IMR-90 (cell line): ENCODE measurements around the gene EFHC2. TPM values are rescaled to one million over a fixed set of nuclear protein-coding genes. Genes with fewer than 3 reads are reported as not detected.

Source experiments
- ATAC-seq: fragments of 200-7000 bp; cut with Tn5 transposase; 2 replicates; pipeline ENCODE4 v1.9.1; 2020; ENCODE audit warnings: low read depth, mild to moderate bottlenecking, moderate library complexity
- BruUV-seq: library from RNA; stranded (reverse); fragments of 400-500 nt; replicated peaks from 2 replicates; lab custom pipeline; 2021; lab: Mats Ljungman, UMichigan
- CTCF ChIA-PET: fragments of 300-600 bp; formaldehyde crosslinking; extraction: SDS; loops from one replicate; lab custom pipeline; 2021; ENCODE audit warnings: antibody characterized with exemption; lab: Yijun Ruan, JAX
- POLR2A ChIA-PET: fragments of 300-600 bp; sonication (Branson Sonifier 250); formaldehyde crosslinking; loops from one replicate; lab custom pipeline; 2022; ENCODE audit warnings: antibody characterized with exemption; ENCODE audit not compliant: unreplicated experiment; lab: Charles Lee
- DNase-seq: peaks from one replicate; pipeline ENCODE4 v3.0.0; 2013
- H2AFZ ChIP-seq: replicated peaks from 2 replicates; pipeline ENCODE3; 2013; ENCODE audit warnings: low read length, mild to moderate bottlenecking; ENCODE audit not compliant: poor library complexity
- H2AK5ac ChIP-seq: 2 replicates; pipeline ENCODE4 v1.6.1; 2013; ENCODE audit warnings: low read depth, low read length, inconsistent platforms
- H2AK9ac ChIP-seq: replicated peaks from 2 replicates; pipeline ENCODE3; 2013; ENCODE audit warnings: mild to moderate bottlenecking, low read depth, low read length, moderate library complexity; ENCODE audit not compliant: poor library complexity
- H2BK120ac ChIP-seq: 2 replicates; pipeline ENCODE4 v1.6.1; 2013; ENCODE audit warnings: low read depth, low read length, inconsistent platforms
- H2BK15ac ChIP-seq: 3 replicates; pipeline ENCODE4 v1.6.1; 2013; ENCODE audit warnings: low read depth, low read length, inconsistent platforms
- H2BK20ac ChIP-seq: 2 replicates; pipeline ENCODE4 v1.6.1; 2013; ENCODE audit warnings: low read depth, mild to moderate bottlenecking, inconsistent platforms, low read length, moderate library complexity
- H2BK5ac ChIP-seq: 2 replicates; pipeline ENCODE4 v1.6.1; 2013; ENCODE audit warnings: mild to moderate bottlenecking, low read depth, low read length, inconsistent platforms; ENCODE audit not compliant: poor library complexity, severe bottlenecking
- H3K14ac ChIP-seq: replicated peaks from 2 replicates; pipeline ENCODE4 v1.6.1; 2013; ENCODE audit warnings: low read depth, low read length, inconsistent platforms
- H3K18ac ChIP-seq: 2 replicates; pipeline ENCODE4 v1.6.1; 2013; ENCODE audit warnings: low read depth, low read length, control low read depth
- H3K23ac ChIP-seq: 2 replicates; pipeline ENCODE4 v1.6.1; 2013; ENCODE audit warnings: low read depth, low read length, inconsistent platforms
- H3K27ac ChIP-seq: 2 replicates; pipeline ENCODE4 v1.5.1; 2013; ENCODE audit warnings: mild to moderate bottlenecking, control low read depth, low read length; ENCODE audit not compliant: insufficient read depth
- H3K27me3 ChIP-seq: 2 replicates; pipeline ENCODE4 v1.6.1; 2013; ENCODE audit warnings: low read length; ENCODE audit not compliant: control insufficient read depth, insufficient read depth
- H3K36me3 ChIP-seq: 2 replicates; pipeline ENCODE4 v1.6.1; 2013; ENCODE audit warnings: low read length, mixed read lengths; ENCODE audit not compliant: control insufficient read depth, insufficient read depth
- H3K4ac ChIP-seq: 2 replicates; pipeline ENCODE4 v1.6.1; 2013; ENCODE audit warnings: low read depth, low read length, inconsistent platforms
- H3K4me1 ChIP-seq: 2 replicates; pipeline ENCODE4 v1.6.1; 2013; ENCODE audit warnings: low read length, mixed read lengths; ENCODE audit not compliant: control insufficient read depth, insufficient read depth
- H3K4me2 ChIP-seq: 2 replicates; pipeline ENCODE4 v1.6.1; 2013; ENCODE audit warnings: low read depth, mild to moderate bottlenecking, control low read depth, low read length, moderate library complexity
- H3K4me3 ChIP-seq: 2 replicates; pipeline ENCODE4 v1.5.1; 2013; ENCODE audit warnings: low read depth, mild to moderate bottlenecking, control low read depth, low read length, moderate library complexity; ENCODE audit not compliant: insufficient read depth
- H3K56ac ChIP-seq: 2 replicates; pipeline ENCODE4 v1.6.1; 2013; ENCODE audit warnings: low read length, inconsistent platforms; ENCODE audit not compliant: insufficient read depth; ENCODE audit errors: extremely low read depth
- H3K79me1 ChIP-seq, 2 experiments: 2 replicates each; pipeline ENCODE4 v1.6.1; 2013; ENCODE audit warnings: low read length in 2 of 2, inconsistent platforms in 1 of 2, low read depth in 1 of 2
- H3K9ac ChIP-seq: 2 replicates; pipeline ENCODE4 v1.6.1; 2013; ENCODE audit warnings: low read depth, low read length, control low read depth
- H3K9me1 ChIP-seq: 2 replicates; pipeline ENCODE4 v1.6.1; 2013; ENCODE audit warnings: low read length, inconsistent platforms; ENCODE audit not compliant: insufficient read depth
- H3K9me3 ChIP-seq: 2 replicates; pipeline ENCODE4 v1.6.1; 2013; ENCODE audit warnings: low read length; ENCODE audit not compliant: control insufficient read depth, insufficient read depth
- H4K20me1 ChIP-seq: 2 replicates; pipeline ENCODE4 v1.6.1; 2013; ENCODE audit warnings: low read length, inconsistent platforms; ENCODE audit not compliant: insufficient read depth
- H4K5ac ChIP-seq: 2 replicates; pipeline ENCODE4 v1.6.1; 2013; ENCODE audit warnings: mild to moderate bottlenecking, low read depth, low read length, control low read depth
- H4K8ac ChIP-seq, 2 experiments: 2 replicates each; pipeline ENCODE4 v1.6.1; 2013; ENCODE audit warnings: low read depth in 2 of 2, low read length in 2 of 2, control low read depth in 1 of 2, inconsistent platforms in 1 of 2
- H4K91ac ChIP-seq: 2 replicates; pipeline ENCODE4 v1.6.1; 2013; ENCODE audit warnings: low read depth, low read length, inconsistent platforms; ENCODE audit not compliant: insufficient read depth
- RAD21 ChIP-seq: IDR thresholded peaks from 2 replicates; pipeline ENCODE4 v1.6.1; 2012; ENCODE audit warnings: low read length, improper control_type of control experiment
- RFX5 ChIP-seq: IDR thresholded peaks from 2 replicates; pipeline ENCODE4 v1.8.0; 2012; ENCODE audit warnings: low read depth, mild to moderate bottlenecking, low read length, moderate library complexity
- WGBS, 2 experiments: methylation state at CpG; one replicate each; pipeline versions ENCODE4 v1.1.5 to v1.1.7; 2013; ENCODE audit warnings: missing lambda C conversion rate in 2 of 2; ENCODE audit not compliant: insufficient read length in 1 of 2; ENCODE audit errors: extremely low coverage in 2 of 2; 5-methylcytosine and 5-hydroxymethylcytosine counted together
- dilution Hi-C: fragments of 300-500 bp; cut with HindIII; formaldehyde crosslinking; loops from one replicate; pipeline ENCODE4 v1.14.3; 2018; ENCODE audit warnings: low sequenced_read_pairs; ENCODE audit not compliant: unreplicated experiment
- in situ Hi-C: fragments of 300-500 bp; cut with MboI; formaldehyde crosslinking; loops from 3 replicates; pipeline ENCODE4 v1.14.3; 2019; ENCODE audit warnings: low sequenced_read_pairs, inconsistent platforms, mixed read lengths
- intact Hi-C: fragments of 100-400 bp; cut with micrococcal nuclease; formaldehyde crosslinking; loops from 2 replicates; pipeline ENCODE4 v1.10.0; 2022
- polyA plus RNA-seq, 3 experiments: library from polyadenylated mRNA; depleted of rRNA; stranded (reverse); fragments of >200 nt; gene quantifications; 2 replicates each; pipeline ENCODE4 v1.2.3, GENCODE V29; 2012; ENCODE audit warnings: low replicate concordance in 1 of 3
- total RNA-seq: library from RNA; depleted of rRNA; stranded (reverse); fragments of >200 nt; gene quantifications from 2 replicates; pipeline ENCODE4 v1.2.3, GENCODE V29; 2012

Gene EFHC2
- total and polyA plus RNA-seq, 2 of the 4 experiments (the other 2 are of a cell fraction), result 0.18 to 0.24 TPM

DNA sequence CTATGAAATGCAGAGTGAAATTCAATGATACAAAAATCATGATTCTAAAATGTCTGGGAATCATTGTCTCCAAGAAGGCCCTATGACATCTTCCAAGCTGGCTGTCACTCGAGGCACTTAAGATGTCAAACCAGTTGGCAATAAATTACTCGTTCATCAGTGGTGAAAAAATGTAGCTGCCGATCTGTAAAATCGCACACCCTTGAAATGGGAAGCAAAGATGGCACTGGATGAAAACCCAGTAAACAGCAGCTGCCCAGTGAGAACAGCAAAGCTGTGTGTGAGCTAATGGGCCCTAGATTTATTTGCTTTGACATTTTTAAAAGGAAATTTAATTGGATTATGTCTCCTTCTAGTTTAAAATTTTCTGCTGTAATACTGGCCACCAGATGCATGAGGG lies 188.3 kb downstream of the EFHC2 start:
- Histone ChIP-seq H3K79me1 (no peaks in the 10 kb centered on the region), H3K4me1 (no peaks in the 10 kb centered on the region), H2AK9ac (no peak overlapping the region), H3K56ac (no peak overlapping the region), H3K27me3 (peaks cover 8% of the 10 kb centered on the region), H3K27ac (no peak overlapping the region), H3K9me1 (no peaks in the 10 kb centered on the region), H4K20me1 (no peaks in the 10 kb centered on the region), H3K4me2 (no peak overlapping the region), H2BK20ac (no peak overlapping the region), H3K18ac (no peak overlapping the region), H3K14ac (no peak overlapping the region), H4K5ac (no peak overlapping the region), H3K23ac (no peak overlapping the region), H2BK15ac (no peak overlapping the region), H2AK5ac (no peak overlapping the region), H2AFZ (no peak overlapping the region), H2BK5ac (no peak overlapping the region), H4K91ac (no peak overlapping the region), H4K8ac (no peak overlapping the region), H3K9me3 (peaks cover 2% of the 10 kb centered on the region; the same call in 1 of the 2 replicates), H3K4me3 (no peak overlapping the region), H3K9ac (no peak overlapping the region), H3K36me3 (no peaks in the 10 kb centered on the region), H2BK120ac (no peak overlapping the region), H3K4ac (no peak overlapping the region)
- DNase-seq (no peak), ATAC-seq (no peak)
- in situ Hi-C loops, result no loop called here
- 40% methylated on average over 2 of the region's 4 CpGs; no CpG with 5 or more reads in 1 of the 2 experiments for WGBS, 2 experiments
- intact Hi-C loops, result no loop called here
- TF ChIP-seq RAD21, result no peak
- TF ChIP-seq RFX5, result no peak
- POLR2A ChIA-PET, result no interaction called here
- dilution Hi-C loops, result no loop called here
- CTCF ChIA-PET, result no interaction called here
- BruUV-seq, result no TSS peak
